NB4 (cell line): ENCODE measurements around the gene IDNK.

ENCODE experiments used
- DNase-seq: peaks from one replicate; pipeline ENCODE4 v3.0.0; 2010; ENCODE audit warnings: low read depth
- H3K4me3 ChIP-seq: one replicate; pipeline ENCODE4 v1.5.1; 2011; ENCODE audit warnings: mild to moderate bottlenecking, low read depth, low read length, moderate library complexity
- MYC ChIP-seq: IDR thresholded peaks from 2 replicates; pipeline ENCODE4 v1.6.1; 2011; ENCODE audit warnings: low read depth, low read length
- POLR2A ChIP-seq: IDR thresholded peaks from 2 replicates; pipeline ENCODE4 v1.6.1; 2011; ENCODE audit warnings: mild to moderate bottlenecking; ENCODE audit not compliant: insufficient read length; ENCODE audit errors: extremely low read depth
- TF ChIP-seq, protein P1 (sequence below): IDR thresholded peaks from one replicate; pipeline ENCODE4 v1.5.1; 2012; ENCODE audit warnings: low read depth, low read length
- TF ChIP-seq, protein P2 (sequence below): IDR thresholded peaks from 2 replicates; pipeline ENCODE4 v1.6.1; 2011; ENCODE audit warnings: low read depth, low read length

Gene IDNK

DNA sequence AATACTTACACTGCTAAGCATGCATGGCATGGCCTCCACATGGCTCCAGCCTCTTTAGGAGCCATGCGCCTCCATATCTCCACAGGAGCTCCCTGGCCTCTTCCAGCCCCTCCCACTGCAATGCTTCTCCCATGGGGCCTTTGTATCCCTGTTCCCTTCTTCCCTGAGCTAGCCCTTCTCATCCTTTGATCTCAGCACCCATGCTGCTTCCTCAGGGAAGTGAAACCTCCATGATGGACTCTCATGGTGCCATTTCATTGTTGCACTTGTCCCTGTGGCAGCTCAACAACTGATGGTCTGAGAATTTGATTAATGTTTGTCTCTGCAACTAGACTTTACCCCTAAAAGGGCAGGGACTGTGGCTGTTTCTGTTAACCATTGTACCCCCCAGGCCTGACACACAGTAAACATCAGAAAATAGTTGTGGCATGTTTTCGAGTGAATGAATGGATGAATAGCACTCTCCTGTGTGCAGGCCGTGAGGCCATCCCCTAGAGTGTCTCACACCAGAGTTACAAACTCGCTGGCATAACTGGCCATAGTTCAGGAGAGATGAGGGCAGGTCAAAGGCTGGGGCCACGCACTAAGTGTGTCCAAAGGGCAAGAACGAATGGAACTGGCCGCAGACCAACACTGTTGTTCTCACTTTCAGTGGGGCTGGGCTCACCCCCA is 6.6 kb downstream of the IDNK start:
- H3K4me3 ChIP-seq = no peak overlapping the region
- TF ChIP-seq MYC (no peak), POLR2A (no peak)
- TF ChIP-seq, protein P1, sequence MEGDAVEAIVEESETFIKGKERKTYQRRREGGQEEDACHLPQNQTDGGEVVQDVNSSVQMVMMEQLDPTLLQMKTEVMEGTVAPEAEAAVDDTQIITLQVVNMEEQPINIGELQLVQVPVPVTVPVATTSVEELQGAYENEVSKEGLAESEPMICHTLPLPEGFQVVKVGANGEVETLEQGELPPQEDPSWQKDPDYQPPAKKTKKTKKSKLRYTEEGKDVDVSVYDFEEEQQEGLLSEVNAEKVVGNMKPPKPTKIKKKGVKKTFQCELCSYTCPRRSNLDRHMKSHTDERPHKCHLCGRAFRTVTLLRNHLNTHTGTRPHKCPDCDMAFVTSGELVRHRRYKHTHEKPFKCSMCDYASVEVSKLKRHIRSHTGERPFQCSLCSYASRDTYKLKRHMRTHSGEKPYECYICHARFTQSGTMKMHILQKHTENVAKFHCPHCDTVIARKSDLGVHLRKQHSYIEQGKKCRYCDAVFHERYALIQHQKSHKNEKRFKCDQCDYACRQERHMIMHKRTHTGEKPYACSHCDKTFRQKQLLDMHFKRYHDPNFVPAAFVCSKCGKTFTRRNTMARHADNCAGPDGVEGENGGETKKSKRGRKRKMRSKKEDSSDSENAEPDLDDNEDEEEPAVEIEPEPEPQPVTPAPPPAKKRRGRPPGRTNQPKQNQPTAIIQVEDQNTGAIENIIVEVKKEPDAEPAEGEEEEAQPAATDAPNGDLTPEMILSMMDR = no peak
- TF ChIP-seq, protein P2, sequence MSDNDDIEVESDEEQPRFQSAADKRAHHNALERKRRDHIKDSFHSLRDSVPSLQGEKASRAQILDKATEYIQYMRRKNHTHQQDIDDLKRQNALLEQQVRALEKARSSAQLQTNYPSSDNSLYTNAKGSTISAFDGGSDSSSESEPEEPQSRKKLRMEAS = no peak
- no peak for DNase-seq

DNA sequence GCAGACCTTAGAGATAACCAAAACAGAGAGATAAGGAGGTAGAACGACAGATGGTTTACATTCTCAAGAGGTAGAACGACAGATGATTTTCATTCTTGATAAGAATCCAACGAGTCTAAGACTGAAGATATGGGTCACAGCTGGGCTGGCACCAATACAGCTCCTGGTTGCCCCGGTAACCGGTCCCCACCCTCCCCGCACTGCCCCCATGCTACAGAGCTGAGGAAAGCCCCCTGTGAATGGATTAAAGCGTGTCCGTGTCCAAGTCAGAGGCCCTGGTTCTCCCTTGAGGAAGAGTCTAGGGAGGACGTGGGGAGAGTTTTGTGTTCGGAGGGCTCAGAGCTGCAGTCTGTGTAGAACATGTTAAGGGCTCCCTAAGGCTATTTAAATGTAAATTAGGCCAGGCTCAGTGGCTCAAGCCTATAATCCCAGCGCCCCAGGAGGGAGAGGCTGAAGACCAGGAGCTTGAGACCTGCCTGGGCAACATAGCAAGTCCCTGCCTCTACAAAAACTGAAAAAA is 8.1 kb downstream of the IDNK start:
- TF ChIP-seq, protein P2 = no peak
- TF ChIP-seq POLR2A (no peak), MYC (no peak)
- TF ChIP-seq, protein P1 = no peak

DNA sequence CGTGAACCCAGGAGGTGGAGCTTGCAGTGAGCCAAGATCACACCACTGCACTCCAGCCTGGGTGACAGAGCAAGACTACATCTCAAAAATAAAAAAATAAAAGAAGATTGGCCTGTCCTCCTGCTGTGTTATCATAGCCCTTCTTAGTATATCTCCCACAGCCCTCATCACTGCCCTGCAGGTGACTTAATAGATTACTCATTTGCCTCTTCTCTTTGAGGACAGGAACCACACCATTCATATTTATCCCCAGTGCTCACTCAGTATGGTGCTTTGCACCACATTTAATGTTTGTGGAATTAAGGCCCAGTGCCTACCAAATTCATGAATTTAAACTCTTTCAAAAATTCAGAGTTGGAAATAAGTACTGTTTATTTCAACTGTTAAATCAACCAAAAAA is 10.3 kb downstream of the IDNK start:
- H3K4me3 ChIP-seq = no peak overlapping the region

More for the DNA sequence above, 8.1 kb downstream of the IDNK start:
- H3K4me3 ChIP-seq = no peak overlapping the region
- DNase-seq = no peak

DNA sequence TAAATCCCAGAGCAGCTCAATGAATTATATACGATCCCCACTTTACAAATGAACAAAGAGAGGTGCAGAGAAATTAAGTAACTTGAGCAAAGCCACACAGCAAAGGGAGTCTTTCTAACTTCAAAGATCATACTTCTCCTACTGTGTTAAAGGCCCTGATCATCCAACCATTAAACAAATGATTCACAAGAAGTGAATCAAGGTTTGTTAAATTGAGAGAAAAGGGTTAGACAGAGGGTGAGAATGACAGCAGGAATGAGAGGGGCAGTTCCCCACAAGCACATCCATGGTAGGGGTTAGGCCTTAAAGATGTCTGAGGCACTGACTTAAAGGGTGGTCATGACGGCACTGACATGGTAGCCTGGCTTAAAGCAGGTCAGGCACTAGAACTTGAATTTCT is 10.7 kb downstream of the IDNK start:
- no peak for DNase-seq
- no peak overlapping the region for H3K4me3 ChIP-seq
- TF ChIP-seq, protein P1 = no peak
- TF ChIP-seq, protein P2 = no peak
- no peak for TF ChIP-seq POLR2A
- no peak for TF ChIP-seq MYC

More for the DNA sequence above, 10.3 kb downstream of the IDNK start:
- no peak for TF ChIP-seq POLR2A
- TF ChIP-seq, protein P2 = no peak
- no peak for TF ChIP-seq MYC
- TF ChIP-seq, protein P1 = no peak
- DNase-seq = no peak

DNA sequence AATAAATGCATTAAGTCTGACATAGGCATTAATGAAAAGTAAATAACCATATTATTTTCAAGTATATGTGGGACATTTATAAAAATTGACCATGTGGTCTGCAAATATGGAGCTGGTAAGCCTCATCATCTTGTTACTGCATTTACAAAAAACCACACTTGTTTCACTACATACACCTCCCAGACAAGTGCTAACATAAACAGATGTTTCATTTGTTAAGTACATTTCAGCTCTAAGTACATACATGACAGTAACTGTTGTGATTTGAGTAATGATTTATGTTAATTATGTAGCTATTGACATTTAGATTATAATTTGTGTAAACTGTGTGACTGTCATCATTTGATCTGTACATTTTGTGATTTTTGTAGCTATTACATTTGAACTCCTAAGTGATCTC is 13.9 kb downstream of the IDNK start:
- no peak overlapping the region for H3K4me3 ChIP-seq
- no peak for TF ChIP-seq MYC
- TF ChIP-seq, protein P1 = no peak
- TF ChIP-seq, protein P2 = no peak
- no peak for TF ChIP-seq POLR2A
- no peak for DNase-seq
